ENCODE measurements around the gene ABCC4. TPM values are rescaled to one million over a fixed set of nuclear protein-coding genes. Genes with fewer than 3 reads are reported as not detected.

Gene ABCC4
- total and polyA plus RNA-seq, 2 experiments from 2014 or later = 4.3 to 12.2 TPM

GRCh38 chr13:95133498-95133897 is 167.8 kb downstream of the ABCC4 start:
- no peak overlapping the region for H3K27ac ChIP-seq (ENCODE audit: low read depth)
- H3K27ac Mint-ChIP-seq = peak overlapping the region; percentile 54; the same call in 1 of the 2 replicates
- TF ChIP-seq CREB1 (CRISPR knock-in tag; IDR thresholded peaks at IDR 0.05; ENCODE audit: low read depth) (no peak), JUNB (IDR thresholded peaks at IDR 0.05; ENCODE audit: unreplicated experiment) (no peak), EZH2phosphoT487 (IDR thresholded peaks at IDR 0.05; ENCODE audit: unreplicated experiment) (no peak), CTCF (conservative IDR thresholded peaks at IDR 0.05; ENCODE audit: low read depth in 2 of 2) (peak in 1 of 2 experiments; percentile 21; a peak in 1 of 4 replicates), STAT1 (IDR thresholded peaks at IDR 0.05; ENCODE audit: unreplicated experiment) (no peak), ETS1 (IDR thresholded peaks at IDR 0.05) (no peak), ZNF331 (CRISPR knock-in tag; IDR thresholded peaks at IDR 0.05; ENCODE audit: low read depth) (no peak)
- no peak overlapping the region for H2AFZ ChIP-seq
- H3K4me2 ChIP-seq = no peak overlapping the region
- no peak for ATAC-seq
- no peaks in the 10 kb centered on the region for H3K9me3 Mint-ChIP-seq
- H3K4me3 ChIP-seq = no peak overlapping the region
- no peaks in the 10 kb centered on the region for H4K20me1 ChIP-seq (replicated peaks; ENCODE audit: insufficient read depth)
- DNase-seq (ENCODE audit: low spot score) = no peak
- H3K9me2 ChIP-seq (ENCODE audit: insufficient read depth) = no peaks in the 10 kb centered on the region
- H3K27me3 ChIP-seq (ENCODE audit: insufficient read depth) = no peaks in the 10 kb centered on the region
- H3K27me3 Mint-ChIP-seq (ENCODE audit: insufficient read depth, low read depth, poor library complexity) = no peaks in the 10 kb centered on the region
- peaks cover 12% of the 10 kb centered on the region for H3K4me1 Mint-ChIP-seq
- no peaks in the 10 kb centered on the region for H3K79me2 ChIP-seq (replicated peaks; ENCODE audit: insufficient read depth)
- H3K36me3 Mint-ChIP-seq (ENCODE audit: low read depth) = peaks cover 3% of the 10 kb centered on the region; the same call in 1 of the 3 replicates
- peaks cover 6% of the 10 kb centered on the region for H3K4me1 ChIP-seq (ENCODE audit: insufficient read depth)
- no peaks in the 10 kb centered on the region for H3F3A ChIP-seq (replicated peaks; ENCODE audit: low read depth)
- H3K36me3 ChIP-seq (ENCODE audit: insufficient read depth) = no peaks in the 10 kb centered on the region
- no peak overlapping the region for H3K4me3 Mint-ChIP-seq

- DNase-seq (ENCODE audit: low spot score) (no peak), ATAC-seq (no peak)
- Mint-ChIP-seq H3K27me3 (ENCODE audit: insufficient read depth, low read depth, poor library complexity) (no peaks in the 10 kb centered on the region), H3K27ac (no peak overlapping the region), H3K4me1 (peaks cover 6% of the 10 kb centered on the region), H3K36me3 (ENCODE audit: low read depth) (peaks cover 3% of the 10 kb centered on the region; the same call in 1 of the 3 replicates), H3K4me3 (no peak overlapping the region), H3K9me3 (no peaks in the 10 kb centered on the region)
- Histone ChIP-seq H4K20me1 (replicated peaks; ENCODE audit: insufficient read depth) (no peaks in the 10 kb centered on the region), H3K4me3 (no peak overlapping the region), H3K27me3 (ENCODE audit: insufficient read depth) (no peaks in the 10 kb centered on the region), H3K79me2 (replicated peaks; ENCODE audit: insufficient read depth) (no peaks in the 10 kb centered on the region), H3K36me3 (ENCODE audit: insufficient read depth) (no peaks in the 10 kb centered on the region), H3K4me2 (no peak overlapping the region), H3K4me1 (ENCODE audit: insufficient read depth) (peaks cover 3% of the 10 kb centered on the region; the same call in 1 of the 2 replicates), H3F3A (replicated peaks; ENCODE audit: low read depth) (no peaks in the 10 kb centered on the region), H3K9me2 (ENCODE audit: insufficient read depth) (no peaks in the 10 kb centered on the region), H2AFZ (no peak overlapping the region), H3K27ac (ENCODE audit: low read depth) (no peak overlapping the region)
- no peak for TF ChIP-seq ZNF331 (CRISPR knock-in tag; IDR thresholded peaks at IDR 0.05; ENCODE audit: low read depth)
- no peak for TF ChIP-seq STAT1 (IDR thresholded peaks at IDR 0.05; ENCODE audit: unreplicated experiment)
- TF ChIP-seq JUNB (IDR thresholded peaks at IDR 0.05; ENCODE audit: unreplicated experiment) = no peak
- no peak for TF ChIP-seq ETS1 (IDR thresholded peaks at IDR 0.05)
- TF ChIP-seq REST (IDR thresholded peaks at IDR 0.05; ENCODE audit: unreplicated experiment) = no peak
- no peak for TF ChIP-seq ZNF114 (CRISPR knock-in tag; IDR thresholded peaks at IDR 0.05)
- TF ChIP-seq POLR2AphosphoS5 (IDR thresholded peaks at IDR 0.05; ENCODE audit: low read depth) = no peak
Measured at GRCh38 chr13:95129004-95129403, 172.2 kb downstream of the ABCC4 start.
